Right lobe of liver (tissue), 4 donors: ENCODE results near the gene EMP1.

Experiments
- POLR2A ChIP-seq: fragments of 450-650 bp; IDR thresholded peaks from one replicate; pipeline ENCODE4 v1.6.1; 2017; ENCODE audit warnings: antibody characterized with exemption, mild to moderate bottlenecking
- TF ChIP-seq, protein P1 (sequence below), 4 donors: fragments of 200-600 bp in 3 of 4; fragments of 450-650 bp in 1 of 4; IDR thresholded peaks; one replicate each; pipeline versions ENCODE4 v1.5.1 to v1.8.0; 2016 to 2022; ENCODE audit warnings: antibody characterized with exemption in 4 of 4, mild to moderate bottlenecking in 2 of 4
- donor health status: DM: no; HTN: no; CAD: no.
- donor health status: DM: no; HTN: no; CAD: no.
- donor health status: DM: no; HTN: yes; CAD: no.

DNA sequence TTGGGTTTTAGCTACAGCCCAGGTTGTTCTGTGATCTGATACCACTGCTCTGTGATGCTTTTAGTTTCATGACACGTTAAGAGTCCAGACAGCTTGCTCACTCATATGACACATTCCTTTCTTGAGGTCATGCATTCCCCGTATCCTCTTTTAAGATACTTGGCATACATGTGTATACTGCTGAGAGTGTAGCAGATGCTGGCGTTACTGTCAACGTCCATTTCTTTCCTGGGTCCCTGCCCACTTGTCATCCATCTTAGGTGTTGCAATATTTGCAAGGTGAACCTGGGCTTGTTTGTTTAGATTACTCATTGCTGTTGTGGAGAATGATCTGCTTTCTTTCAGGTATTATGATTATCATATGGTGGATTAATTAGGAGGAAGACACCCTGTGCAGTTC is 9.1 kb upstream of the EMP1 start:
- TF ChIP-seq POLR2A, result no peak
- TF ChIP-seq, protein P1, sequence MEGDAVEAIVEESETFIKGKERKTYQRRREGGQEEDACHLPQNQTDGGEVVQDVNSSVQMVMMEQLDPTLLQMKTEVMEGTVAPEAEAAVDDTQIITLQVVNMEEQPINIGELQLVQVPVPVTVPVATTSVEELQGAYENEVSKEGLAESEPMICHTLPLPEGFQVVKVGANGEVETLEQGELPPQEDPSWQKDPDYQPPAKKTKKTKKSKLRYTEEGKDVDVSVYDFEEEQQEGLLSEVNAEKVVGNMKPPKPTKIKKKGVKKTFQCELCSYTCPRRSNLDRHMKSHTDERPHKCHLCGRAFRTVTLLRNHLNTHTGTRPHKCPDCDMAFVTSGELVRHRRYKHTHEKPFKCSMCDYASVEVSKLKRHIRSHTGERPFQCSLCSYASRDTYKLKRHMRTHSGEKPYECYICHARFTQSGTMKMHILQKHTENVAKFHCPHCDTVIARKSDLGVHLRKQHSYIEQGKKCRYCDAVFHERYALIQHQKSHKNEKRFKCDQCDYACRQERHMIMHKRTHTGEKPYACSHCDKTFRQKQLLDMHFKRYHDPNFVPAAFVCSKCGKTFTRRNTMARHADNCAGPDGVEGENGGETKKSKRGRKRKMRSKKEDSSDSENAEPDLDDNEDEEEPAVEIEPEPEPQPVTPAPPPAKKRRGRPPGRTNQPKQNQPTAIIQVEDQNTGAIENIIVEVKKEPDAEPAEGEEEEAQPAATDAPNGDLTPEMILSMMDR (IDR thresholded peaks at IDR 0.05), result no peak
